NT2/D1 (cell line): ENCODE data around the gene PHYKPL.

ENCODE experiments used
- SUZ12 ChIP-seq: IDR thresholded peaks from 2 replicates; pipeline ENCODE4 v1.6.1; 2011; ENCODE audit not compliant: insufficient read length, insufficient read depth; ENCODE audit errors: extremely low read depth
- YY1 ChIP-seq: IDR thresholded peaks from 2 replicates; pipeline ENCODE4 v1.6.1; 2011; ENCODE audit not compliant: insufficient read length, insufficient read depth
- ZNF274 ChIP-seq: IDR thresholded peaks from 2 replicates; pipeline ENCODE4 v1.6.1; 2011; ENCODE audit warnings: mild to moderate bottlenecking, low read depth, low read length

DNA sequence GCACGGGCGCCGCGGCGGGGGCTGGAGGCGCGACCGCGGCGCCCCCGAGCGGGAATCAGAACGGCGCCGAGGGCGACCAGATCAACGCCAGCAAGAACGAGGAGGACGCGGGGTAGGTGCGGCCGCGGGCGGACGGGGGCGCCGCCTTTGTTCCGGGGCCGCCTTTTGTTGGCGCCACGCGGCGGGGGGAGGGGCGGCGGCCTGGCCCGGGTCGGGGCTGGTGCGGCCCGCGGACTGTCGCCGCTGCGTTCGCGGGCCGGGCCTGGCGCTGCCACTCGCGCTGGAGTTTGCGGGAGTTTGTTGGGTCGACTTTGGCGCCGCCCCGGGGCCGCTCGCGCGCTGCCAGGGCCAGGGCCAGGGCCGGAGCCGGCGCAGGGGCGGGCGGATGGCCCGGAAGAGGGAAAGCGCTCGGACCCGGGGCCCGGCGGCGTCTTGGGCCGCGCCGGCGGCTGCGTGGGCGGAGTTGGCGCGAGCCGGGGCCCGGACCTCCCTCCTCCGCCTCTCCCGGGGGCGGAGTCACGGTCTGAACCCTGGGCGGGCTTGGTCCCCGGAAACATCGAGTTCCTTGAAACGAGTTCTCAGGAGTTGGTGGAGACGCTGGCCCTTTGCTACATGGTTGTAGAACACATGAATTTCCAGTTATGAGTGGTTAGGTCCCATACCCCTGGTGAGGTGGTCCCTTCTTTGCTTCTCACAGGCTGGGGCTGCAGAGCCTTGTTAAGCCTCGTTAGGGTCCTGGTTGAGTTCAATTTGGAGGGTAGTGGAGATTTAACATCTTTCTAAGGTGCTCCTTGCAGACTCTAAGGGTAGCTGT, 27.5 kb downstream of the PHYKPL start:
- TF ChIP-seq YY1 (no peak), SUZ12 (no peak), ZNF274 (no peak)
